GM21367 (cell line): ENCODE data around the gene SC5D.

Source experiments
- ATAC-seq: cut with Tn5 transposase; IDR thresholded peaks from one replicate; pipeline ENCODE4 v1.9.1; 2021; ENCODE audit not compliant: unreplicated experiment

The SC5D gene

DNA sequence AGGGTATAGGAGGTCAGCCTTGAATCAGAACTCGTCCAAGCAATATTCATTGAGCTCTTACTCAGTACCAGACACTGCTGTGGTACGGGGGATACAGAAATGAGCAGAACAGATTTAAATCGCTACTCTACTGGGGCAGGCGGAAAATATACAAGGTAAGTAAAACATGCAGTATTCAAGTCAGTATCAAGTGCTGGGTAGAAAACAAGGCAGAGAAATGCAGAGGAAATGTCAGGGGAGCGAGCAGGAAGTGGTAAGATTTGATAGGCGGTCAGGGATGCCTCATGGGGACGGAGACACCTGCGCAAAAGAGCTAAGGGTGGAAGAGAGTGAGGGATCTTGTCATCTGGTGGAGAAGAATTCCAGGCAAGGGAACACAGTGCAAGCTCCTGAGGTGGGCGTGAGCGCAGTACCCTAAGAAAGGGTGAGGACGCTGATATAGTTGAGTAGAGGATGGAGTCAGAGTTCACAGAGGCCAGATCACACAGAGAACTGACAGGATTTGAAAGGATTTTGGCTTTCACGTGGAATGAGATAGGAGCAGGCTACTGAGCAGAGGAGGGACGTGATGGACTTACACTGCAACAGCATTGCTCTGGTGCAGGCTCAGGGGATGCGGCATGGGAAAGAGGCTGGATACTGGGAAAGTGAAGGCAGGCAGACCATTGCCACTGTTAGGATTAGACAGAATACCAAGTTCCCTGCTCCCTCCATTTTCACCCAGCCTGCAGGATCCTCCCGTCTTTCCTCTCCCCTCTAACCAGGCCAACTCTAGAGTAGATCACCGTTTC, 35.8 kb downstream of the SC5D start:
- ATAC-seq, result no peak

DNA sequence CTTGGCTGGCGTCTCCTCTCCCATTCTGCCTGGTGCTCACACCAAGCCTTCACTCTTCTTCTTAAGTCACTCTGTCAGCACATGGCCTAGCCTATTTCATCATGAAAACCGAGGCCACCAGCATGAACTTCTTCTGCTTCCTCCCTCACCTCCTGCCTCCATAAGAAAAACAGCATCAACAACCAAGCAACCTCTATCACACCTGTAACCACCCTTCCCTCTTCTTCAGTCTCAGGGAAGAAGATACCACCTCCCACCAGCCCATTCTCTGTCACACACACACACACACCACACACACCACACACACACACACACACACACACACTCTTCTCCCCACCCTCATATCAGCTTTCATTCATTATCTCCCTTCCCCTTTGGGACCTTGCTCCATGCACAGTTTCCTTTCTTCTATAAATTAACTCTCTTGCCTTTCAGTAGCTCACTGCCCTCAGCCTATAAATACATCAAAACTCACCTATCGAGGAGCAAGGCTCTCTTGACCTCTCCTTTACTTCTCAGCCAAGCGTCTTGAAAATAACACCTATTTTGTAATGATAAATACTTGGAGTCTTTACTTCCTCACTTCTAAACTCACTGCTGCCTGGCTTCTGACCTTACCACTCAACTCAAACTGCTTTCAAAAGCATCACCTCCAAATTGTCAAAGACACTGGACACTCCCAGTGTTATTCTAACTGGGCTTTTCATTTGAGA, 36.6 kb downstream of the SC5D start:
- no peak for ATAC-seq

DNA sequence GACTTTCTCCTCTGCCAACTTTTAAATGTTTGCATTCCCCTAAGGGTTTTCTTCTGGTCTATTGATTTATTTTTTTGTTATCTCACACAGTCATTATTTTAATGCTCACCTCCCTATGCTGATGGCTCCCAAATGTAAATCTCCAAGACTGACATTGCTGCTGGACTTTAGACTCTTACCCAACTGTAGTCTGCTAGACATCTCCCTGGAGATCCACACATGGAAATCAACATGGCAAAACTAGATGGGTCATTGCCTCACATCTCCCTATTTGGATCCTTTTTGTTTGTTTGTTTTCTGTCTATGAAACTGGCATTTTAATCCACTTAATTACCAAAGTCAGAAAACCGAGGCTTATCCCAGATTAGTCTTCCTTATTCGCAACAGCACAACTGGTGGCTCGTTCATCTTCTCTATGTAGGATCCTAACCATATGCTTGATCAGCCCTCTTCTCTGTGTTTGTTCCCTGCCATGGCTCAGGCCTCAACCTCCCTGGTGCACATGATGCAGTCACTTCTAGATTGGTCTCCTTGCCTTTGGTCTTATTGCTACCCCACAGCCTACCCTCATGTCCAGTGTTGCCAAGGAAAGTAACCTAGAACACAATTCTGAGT, 37.3 kb downstream of the SC5D start:
- ATAC-seq, result no peak

DNA sequence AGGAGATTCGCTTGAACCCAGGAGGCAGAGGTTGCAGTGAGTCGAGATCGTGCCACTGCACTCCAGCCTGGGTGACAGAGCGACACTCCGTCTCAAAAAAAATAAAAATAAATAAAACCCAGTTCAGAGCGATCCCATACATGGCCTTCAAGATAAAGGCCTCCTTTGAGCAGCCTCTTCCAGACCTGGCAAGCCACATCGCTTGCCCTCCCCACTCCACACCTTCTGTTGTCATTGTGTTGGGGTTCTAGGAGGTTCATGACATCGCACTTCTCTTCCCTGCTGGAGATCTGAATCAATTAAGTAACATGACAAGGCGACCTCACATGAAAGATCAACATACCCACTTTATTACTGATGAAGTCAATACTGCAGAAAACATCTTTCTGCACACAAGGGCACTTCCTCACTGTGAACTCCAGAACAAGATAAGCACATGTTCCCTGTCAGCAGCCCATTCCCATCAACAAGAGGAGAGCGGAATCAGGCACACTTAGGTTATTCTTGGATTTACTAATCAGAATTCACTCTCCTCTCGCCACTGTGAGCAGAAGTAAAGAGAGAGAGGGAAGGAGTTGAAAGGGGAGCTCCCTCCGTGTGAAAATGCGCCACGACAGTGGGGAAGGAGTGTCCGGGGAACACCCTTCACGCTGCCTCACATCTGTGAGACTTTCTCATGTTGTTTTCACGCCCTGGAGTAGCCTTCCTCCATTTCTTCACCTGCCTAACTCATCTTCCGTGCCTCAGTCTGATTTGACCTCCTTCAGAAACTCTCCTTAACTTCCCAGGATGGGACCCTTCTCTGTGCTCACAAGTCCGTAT, 38.3 kb downstream of the SC5D start:
- ATAC-seq, result no peak

DNA sequence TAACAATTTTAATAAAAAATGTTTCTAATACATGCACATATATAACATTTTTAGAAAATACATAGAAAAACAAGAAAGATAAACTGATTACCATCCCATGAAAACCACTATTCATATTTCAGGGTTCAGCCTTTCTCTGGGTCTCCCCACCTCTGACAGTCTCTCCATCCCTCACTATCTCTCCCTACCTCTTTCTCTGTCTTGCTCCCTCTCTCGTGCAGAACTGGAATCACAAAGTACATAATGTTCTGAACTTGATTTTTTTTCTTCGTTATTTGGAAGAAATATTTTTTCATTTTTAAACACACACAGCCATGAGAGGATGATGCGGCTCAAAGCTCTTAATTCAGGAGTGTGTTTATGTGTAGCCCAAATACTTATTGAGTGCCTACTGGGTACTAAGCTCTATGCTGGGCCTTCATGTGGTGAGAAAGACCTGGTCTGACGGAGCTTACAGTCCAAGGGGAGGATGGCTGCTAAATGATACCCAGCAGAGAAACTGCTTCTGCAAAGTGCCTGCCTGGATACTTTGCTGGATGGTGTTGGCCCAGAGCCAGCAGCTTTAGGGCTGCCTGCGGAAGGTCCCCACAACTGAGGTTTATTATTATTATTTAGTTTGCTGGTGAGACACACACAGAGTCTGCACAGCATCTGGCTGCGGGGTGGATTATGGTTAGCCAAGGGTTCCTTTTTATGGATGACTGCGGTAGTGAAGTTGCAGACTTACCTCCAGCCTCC, 42.6 kb downstream of the SC5D start:
- no peak for ATAC-seq

DNA sequence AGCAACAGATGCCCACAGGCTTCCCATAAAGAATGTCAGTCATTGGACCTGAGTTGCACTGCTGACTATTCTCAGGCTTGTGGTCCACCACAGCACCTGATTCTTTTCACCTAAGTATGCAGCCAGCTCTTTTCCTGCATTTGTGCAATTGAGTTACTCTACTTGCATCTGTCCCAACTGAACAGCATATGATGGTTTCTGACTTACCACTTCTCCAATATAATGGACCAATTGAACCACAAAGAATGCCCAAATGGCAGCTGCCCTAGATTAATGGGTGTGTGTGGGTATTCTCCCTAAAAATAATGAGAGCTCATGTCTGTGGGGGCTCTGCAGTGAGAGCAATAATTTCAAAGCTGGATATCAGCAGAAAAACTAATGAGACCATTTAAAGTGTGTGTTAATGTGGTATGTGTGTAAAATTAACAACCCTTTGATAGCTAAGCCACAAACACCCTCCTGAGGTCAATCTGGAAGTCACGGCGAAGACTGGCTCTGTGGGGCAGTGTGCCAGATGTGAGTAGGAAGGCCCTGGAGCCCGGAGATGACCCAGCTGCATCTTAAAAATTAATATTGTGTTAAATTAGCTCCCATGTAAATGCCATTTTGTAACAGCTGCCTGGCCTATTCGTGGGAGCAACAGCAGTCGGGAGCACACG, 43.8 kb downstream of the SC5D start:
- no peak for ATAC-seq

DNA sequence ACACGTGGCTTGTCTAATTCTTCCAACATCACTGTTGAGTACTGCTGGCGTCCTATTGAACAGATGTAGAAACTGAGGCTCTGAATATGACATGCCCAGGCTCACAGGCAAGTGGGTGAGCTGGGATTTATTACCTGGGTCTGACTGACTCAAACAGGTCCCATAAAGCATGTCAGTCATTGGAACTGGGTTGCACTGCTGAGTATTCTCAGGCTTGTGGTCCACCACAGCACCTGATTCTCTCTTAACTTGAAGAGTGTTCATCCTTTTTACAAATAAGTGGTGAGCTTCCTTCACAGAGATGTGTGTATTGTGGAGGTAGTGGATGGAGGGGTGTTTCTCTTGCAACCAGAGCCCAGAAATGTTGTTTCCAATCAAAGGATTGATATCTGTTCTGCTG, 44.5 kb downstream of the SC5D start:
- peak; percentile 36 for ATAC-seq

DNA sequence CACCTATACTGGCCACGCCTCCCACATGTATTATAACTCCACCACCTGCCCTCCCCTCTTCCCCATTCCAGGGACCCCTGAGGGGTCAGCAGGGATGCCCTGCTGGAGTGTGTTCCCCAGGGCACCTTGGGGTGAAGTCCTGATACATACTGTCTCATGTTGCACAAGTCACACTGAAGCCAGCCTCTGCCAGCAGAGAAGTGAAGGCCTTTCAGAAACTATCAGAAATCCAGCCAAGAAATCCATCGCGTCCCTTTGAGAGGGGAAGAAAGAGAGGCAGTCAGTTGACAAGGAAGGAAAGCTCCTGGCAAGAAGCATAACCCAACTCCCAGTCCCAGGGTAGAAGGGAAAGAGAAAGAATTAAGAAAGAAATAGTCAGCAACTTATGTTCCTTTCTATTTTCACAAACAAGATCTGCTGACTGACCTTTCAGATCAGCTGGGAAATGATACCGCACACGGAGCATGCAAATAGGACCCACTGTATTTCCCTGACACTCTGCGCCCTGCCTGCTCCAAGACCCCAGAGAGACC, 45.2 kb downstream of the SC5D start:
- peak; percentile 14 for ATAC-seq

DNA sequence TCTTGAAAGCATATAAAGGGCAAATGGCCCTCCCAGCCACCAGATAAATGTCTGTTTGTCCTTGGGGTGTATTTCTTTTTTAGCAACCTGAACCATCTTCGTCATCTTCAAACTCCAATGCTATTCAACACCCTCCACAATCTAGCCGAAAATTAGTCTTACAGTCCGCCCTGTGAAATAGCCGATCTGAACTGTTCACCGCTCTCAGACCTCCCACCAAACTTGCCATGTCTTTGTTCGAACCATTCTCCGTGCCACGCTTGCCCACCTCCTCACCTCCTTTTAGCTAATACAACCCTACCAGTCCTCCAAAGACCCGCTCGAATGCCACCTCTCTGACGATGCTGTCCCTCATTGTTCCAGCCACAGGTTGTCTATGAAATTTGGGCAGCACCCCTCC, 46.0 kb downstream of the SC5D start:
- ATAC-seq, result no peak

DNA sequence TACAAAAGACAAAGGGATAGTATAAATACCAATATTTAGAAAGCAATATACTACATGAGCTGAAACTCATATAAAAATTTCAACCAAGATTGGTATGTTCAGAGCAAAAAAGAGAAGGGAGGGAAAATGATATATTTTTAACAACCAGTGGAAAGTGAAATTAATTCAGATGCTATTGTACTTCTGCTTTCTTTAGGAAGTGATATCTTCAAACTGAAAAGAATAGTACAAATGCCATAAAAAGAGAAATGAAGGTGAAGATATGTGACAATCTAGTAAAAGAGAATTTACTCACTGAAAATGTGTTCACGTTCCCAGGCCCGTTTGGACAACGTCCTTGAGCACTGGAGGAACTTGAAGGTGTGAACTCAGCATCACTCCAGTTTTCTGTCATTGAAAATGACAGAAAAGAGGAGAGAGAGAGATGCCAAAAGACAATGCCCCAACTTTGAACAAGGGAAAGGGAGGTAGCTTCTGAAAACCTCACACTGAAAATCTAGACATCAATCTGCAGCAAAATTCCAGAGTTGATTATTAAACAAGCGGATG, 47.5 kb downstream of the SC5D start:
- no peak for ATAC-seq

DNA sequence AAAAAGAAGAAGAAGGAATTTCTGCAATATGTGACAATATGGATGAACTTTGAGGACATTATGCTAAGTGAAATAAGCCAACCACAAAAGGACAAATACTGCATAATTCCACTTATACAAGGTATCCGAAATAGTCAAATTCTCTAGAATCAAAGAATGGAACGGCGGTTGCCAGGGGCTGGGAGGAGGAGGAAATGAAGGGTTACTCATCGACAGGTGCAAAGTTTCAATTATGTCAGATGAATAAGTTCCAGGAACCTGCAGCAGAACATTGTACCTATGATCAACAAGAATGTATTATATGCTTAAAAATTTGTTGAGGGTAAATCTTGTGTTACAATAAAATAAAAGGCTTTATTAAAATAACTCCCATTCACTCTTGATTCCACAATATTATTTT, 49.0 kb downstream of the SC5D start:
- ATAC-seq, result no peak

DNA sequence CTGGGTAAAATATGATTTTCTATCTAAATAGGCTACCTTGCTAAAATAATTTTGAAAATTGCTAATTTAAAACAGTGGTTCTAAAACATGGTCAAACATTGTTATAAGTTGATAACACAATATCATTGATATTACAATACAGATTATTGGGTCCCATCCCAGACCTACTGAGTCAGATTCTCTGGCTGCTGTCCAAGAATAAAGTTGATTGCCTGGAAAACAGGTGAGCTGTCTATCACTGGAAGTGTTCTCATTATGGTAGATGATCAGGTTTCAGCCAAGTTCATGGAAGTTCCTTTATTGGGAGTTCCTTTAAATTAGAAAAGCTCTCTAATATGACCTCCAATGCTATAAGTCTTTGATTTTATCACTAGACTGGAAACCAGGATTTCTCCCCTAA, 52.3 kb downstream of the SC5D start:
- no peak for ATAC-seq

DNA sequence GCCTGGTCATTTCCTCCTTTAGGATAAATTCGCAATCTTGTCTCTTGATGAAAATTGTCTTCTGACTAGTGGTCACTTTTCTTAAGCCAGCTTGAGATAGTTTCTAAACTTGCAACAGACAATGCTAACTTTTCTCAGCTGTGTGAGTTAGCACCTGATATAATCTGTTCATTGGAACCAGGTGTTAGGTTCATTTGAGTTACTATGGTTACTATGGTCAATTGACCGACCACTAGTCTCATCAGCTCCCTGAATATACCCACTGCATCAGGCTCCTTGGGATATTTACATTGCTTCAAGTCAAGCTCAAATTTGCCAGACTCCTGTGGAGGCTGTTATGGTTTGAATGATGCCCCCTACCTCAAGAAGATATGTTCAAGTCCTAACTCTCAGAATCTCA, 54.5 kb downstream of the SC5D start:
- no peak for ATAC-seq

DNA sequence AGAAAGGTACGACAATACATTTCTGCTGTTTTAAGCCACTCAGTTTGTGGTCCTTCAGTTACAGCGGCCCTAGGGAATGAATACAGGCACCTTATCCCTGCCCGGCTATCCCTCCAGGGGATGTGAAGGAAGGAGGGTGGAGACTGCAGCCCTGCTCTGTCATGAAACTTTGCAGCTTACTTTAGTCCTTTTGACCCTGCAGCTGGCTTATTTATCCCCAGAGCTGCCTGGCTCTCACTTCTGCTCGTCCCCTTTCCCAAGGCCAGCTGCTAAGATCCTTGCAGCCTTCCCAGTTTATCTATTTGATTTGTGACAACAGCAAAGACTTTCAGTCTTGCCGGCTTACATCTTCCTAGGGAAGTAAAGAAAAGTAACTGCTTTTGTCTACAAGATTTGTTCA, 55.2 kb downstream of the SC5D start:
- no peak for ATAC-seq

DNA sequence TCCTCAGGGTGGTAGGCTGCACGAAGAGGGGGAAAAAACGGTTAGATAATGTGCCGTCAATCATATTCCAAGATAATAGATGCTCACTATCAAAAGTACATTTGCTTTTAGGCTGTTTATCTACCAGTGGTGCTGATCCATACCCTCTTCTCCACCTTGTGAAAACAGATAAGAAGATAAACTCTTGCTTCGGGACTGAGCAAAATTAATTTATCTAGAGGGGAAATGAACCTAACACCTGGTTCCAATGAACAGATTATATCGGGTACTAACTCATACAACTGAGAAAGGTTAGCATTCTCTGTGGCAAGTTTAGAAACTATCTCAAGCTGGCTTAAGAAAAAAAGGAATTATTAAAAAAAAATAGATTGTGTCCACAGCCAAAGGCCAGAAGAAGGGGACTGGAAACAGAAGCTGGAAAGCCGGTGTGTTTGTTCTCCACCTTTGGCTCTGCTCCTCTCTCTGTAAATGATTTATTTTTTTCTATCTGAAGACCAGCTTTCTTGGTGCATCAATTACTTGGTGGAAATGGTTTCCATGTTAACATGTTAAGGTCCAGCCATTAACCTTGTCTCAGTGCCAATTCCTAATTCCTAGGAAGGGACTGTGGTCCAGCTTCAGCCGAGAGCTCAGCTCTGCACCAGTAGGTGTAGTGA, 55.8 kb downstream of the SC5D start:
- ATAC-seq, result no peak

DNA sequence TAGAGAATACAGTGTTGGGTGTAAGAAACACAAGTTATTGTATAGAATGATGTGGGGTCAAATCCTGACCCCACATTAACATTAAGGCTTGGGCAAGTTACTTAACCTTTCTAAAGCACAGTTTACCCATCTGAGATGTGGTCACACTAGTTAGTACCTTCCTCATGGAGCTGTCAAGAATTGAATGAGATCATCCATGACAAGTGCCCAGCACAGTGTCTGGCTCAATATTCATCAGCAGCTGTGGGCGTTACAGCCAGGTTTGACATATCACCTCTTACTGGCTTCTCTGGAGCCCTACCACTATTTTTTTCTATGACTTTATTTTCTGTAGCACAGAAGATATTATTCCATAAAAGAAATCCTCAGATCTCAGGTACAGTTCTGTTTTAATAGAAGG, 57.2 kb downstream of the SC5D start:
- no peak for ATAC-seq

DNA sequence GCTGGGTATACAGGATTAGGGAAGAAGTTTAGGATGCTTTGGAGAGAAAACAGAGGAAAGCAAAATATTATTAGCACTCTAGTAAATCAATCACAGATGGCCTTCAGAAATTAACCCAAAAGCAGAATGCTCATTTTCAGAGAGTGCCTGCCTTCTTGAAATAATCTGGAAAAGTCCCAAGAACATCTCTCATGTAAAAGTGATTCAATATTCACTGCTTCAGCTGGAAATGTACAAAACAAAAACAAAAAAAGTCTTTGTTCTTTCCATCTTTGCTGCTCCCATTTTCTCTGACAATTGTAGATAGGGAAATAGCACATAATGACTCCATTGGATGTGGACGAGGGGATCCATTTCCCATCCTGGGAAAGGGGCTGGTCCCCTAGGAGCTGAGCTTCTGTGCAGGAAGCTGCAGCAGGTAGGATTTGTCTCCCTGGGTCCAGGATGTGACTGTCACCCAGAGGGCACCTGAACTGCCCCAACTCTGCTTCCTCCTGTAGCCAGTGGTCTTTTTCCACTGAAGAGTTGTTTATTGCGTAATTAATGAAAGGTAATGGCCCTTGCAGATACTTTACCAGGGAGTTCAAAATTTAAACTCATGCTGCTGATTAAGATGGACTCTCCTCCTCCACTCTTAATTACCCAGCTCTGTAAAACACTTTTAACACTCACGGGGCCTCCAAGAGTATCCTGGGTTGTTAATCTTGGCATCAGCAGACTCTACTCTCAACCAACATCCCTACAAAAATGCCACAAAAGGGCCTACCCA, 57.9 kb downstream of the SC5D start:
- ATAC-seq, result no peak

DNA sequence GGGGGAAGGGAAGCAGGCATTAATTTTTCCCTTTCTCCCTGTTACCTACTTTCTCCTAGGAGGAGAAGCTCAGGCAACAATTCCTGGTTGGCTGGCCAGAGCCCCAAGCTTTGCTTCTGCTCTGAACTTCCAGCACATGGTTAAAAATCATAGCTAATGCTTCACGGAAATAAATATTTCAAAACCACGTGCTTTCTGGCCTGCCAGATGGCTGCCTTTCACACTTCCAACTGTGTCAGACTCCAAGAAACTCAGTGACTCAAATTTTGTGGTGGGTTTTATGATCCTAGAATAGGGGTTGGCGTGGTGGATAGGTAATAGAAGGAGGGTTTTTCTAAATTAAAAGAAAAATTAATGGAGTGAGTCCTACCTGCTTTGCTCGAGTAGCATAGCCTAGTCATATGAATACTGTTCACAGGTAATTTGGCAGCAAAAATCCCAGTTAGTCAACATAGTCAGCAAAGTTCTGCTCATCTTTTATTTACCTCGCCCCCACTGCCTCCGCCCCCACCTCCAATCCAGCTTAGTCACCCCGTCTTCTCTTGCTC, 58.6 kb downstream of the SC5D start:
- ATAC-seq, result no peak
